Measurements from ENCODE around the gene MMD.
A peak's percentile ranks its signal among the peaks of the same experiment; 100 is the strongest.
"Not testable (repeated sequence)": the region's sequence is repeated elsewhere in the genome, so short reads cannot be mapped to it uniquely, and the experiment has no call there.

MMD gene, protein sequence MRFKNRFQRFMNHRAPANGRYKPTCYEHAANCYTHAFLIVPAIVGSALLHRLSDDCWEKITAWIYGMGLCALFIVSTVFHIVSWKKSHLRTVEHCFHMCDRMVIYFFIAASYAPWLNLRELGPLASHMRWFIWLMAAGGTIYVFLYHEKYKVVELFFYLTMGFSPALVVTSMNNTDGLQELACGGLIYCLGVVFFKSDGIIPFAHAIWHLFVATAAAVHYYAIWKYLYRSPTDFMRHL

DNA sequence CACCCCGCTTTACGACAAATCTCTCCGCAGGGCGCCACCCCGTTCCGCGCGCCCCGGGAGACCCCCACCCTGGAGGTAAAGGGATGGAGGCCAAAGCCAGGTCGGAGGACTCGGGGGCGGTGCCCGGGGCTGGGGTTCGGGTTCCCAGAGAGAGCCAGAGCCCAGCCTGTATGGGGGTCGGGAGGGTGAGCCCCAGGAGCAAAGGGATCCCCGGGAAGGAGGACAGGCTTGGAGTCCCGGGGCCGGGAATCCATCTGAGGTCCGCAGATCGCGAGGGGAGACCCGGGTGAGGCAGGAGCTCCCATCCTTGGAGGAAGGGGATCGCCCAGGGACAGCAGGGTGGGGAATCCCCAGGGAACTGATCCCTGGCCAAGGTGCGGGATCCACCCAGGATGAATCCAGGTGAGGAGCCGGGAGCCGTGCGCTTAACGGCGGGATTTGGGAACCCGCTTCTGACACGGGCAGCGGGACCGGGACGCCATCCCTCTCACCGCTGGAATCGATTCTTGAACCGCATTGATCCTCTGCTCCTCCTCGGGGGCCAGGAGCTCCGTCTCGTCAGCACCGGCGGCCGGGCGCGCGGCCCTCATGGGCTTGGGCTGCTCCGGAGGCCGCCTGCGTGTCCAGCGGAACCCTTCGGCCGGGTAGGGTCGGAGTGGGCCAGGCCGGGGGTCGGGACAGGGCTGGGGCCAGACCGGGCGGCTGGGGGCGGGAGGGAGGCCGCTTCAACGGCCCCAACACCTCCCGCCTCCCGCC is at the start of gene MMD:
Gene MMD, minus strand, starts transcription at position 657 of the 756 bp plus-strand sequence. Its CDS starts 140 bp downstream, at position 517.
- DNase-seq (ENCODE audit: low read depth, low spot score), result no peak
- in situ Hi-C loops (cut with HindIII; ENCODE audit: low sequenced_read_pairs), result no loop called here
- peak within 1 kb of the TSS; percentile 85 for H3K4me3 ChIP-seq (ENCODE audit: low read depth, low read length)
- TF ChIP-seq, protein P1, sequence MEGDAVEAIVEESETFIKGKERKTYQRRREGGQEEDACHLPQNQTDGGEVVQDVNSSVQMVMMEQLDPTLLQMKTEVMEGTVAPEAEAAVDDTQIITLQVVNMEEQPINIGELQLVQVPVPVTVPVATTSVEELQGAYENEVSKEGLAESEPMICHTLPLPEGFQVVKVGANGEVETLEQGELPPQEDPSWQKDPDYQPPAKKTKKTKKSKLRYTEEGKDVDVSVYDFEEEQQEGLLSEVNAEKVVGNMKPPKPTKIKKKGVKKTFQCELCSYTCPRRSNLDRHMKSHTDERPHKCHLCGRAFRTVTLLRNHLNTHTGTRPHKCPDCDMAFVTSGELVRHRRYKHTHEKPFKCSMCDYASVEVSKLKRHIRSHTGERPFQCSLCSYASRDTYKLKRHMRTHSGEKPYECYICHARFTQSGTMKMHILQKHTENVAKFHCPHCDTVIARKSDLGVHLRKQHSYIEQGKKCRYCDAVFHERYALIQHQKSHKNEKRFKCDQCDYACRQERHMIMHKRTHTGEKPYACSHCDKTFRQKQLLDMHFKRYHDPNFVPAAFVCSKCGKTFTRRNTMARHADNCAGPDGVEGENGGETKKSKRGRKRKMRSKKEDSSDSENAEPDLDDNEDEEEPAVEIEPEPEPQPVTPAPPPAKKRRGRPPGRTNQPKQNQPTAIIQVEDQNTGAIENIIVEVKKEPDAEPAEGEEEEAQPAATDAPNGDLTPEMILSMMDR (IDR thresholded peaks at IDR 0.05; ENCODE audit: low read depth, low read length), result no peak

DNA sequence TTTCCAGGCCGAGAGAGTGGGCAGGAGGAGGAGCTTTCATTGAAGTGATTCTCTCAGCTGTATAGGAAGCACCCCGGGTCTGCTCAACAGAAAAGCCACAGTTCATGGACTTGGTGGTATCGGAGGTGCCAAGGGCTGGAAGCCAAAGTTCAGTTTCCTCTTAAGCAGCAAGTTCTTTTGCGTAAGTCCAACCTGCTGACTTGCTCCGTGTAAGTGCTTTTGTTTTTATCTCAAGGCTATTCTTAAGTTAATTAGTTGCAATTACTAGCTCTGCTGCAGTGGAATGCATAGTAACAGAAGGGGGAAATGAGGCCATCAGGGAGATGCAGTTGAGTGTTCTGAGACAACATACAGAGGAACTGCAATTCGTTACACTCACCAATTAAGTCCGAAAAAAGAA is 45.0 kb upstream of the MMD start:
- in situ Hi-C loops (cut with HindIII; ENCODE audit: low sequenced_read_pairs), result no loop called here
- DNase-seq (ENCODE audit: low read depth, low spot score), result no peak
- TF ChIP-seq, protein P1 (IDR thresholded peaks at IDR 0.05; ENCODE audit: low read depth, low read length), result no peak
- no peak overlapping the region for H3K4me3 ChIP-seq (ENCODE audit: low read depth, low read length)

DNA sequence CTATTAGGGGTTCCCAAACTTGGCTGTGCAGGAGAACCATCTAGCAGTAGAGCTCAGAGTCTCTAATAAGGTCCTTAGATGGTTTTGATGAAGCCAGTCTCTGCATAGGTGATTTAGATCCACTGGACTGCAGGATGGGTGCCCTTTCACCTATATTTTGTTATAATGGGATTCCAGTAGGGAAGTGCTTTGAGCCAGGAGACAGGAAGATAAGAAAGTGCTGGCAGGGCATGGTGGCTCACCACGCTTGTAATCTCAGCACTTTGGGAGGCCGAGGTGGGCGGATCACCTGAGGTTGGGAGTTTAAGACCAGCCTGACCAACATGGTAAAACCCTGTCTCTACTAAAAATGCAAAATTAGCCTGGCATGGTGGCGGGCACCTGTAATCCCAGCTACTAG is 44.1 kb upstream of the MMD start:
- in situ Hi-C loops (cut with HindIII; ENCODE audit: low sequenced_read_pairs); H3K4me3 ChIP-seq (ENCODE audit: low read depth, low read length); DNase-seq (ENCODE audit: low read depth, low spot score): not testable (repeated sequence)

DNA sequence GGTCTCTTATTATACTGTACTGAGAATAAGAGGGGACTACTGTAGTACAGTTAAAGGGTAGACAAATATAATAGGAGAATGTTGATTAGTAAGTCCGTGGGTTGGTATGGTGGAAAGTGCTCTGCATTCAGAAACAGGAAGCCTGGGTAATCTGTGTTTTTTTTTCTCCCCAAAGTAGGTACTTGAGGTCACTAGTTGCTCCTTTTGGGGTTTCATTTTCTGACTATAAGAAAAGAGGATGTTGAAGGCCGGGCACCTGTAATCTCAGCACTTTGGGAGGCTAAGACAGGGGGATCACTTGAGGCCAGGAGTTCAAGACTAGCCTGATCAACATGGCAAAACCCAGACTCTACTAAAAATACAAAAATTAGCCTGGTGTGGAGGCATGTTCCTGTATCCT is 42.0 kb upstream of the MMD start:
- TF ChIP-seq, protein P1 (IDR thresholded peaks at IDR 0.05; ENCODE audit: low read depth, low read length), result no peak
- in situ Hi-C loops (cut with HindIII; ENCODE audit: low sequenced_read_pairs), result no loop called here
- H3K4me3 ChIP-seq (ENCODE audit: low read depth, low read length), result no peak overlapping the region
- DNase-seq (ENCODE audit: low read depth, low spot score), result no peak

DNA sequence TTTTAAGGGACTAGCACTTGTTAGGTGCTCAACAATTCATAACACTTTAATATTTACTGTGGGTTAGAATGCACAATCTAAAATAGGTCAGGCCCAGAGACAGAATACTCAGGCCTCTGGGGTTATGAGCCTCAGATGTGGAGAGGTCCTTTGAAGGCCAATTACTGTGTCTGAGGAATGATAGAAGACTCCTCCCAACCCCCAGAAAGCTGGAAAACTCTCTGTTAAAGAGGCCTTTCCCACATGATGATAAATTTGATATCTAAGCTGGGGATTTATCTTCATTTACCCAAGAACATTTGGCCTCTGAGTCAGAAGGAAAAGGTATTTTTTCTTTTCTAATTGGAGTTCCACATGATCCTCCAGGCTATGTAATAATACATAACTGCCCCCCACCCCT is 41.1 kb upstream of the MMD start:
- H3K4me3 ChIP-seq (ENCODE audit: low read depth, low read length), result no peak overlapping the region
- TF ChIP-seq, protein P1 (IDR thresholded peaks at IDR 0.05; ENCODE audit: low read depth, low read length), result no peak
- no peak for DNase-seq (ENCODE audit: low read depth, low spot score)
- in situ Hi-C loops (cut with HindIII; ENCODE audit: low sequenced_read_pairs), result no loop called here

DNA sequence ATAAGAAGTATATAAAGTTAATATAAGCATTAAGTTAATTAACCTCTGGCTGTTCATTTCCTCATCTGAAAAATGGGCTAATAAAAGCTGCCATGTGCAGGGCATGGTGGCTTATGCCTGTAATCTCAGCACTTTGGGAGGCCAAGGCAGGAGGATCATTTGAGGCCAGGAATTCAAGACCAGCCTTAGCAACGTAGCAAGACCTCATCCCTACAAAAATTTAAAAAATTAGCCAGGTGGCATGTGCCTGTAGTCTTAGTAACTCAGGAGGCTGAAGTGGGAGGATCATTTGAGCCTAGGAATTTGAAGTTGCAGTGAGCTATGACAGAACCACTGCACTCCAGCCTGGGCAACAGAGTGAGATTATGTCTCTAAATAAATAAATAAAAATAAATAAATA is 40.6 kb upstream of the MMD start:
- TF ChIP-seq, protein P1 (IDR thresholded peaks at IDR 0.05; ENCODE audit: low read depth, low read length), result no peak
- no peak for DNase-seq (ENCODE audit: low read depth, low spot score)
- in situ Hi-C loops (cut with HindIII; ENCODE audit: low sequenced_read_pairs), result no loop called here
- no peak overlapping the region for H3K4me3 ChIP-seq (ENCODE audit: low read depth, low read length)

DNA sequence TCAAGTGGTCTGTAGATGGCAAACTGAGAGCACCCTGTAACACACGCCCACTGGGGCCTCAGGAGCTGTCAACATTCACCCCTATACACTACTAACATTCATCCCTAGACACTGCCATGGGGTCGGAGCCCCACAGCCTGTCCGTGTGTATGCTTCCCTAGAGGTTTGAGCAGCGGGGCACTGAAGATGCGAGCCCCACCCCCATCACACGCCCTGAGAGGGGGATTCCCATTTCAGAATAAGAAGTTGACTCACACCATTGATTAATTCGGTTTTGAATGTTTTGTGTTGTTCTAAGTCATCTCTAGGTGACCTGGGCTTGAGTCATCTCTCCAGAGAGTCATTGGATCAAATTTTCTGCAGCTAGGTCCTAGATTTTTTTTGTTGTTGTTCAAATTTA is 37.3 kb upstream of the MMD start:
- TF ChIP-seq, protein P1 (IDR thresholded peaks at IDR 0.05; ENCODE audit: low read depth, low read length), result no peak
- H3K4me3 ChIP-seq (ENCODE audit: low read depth, low read length), result no peak overlapping the region
- in situ Hi-C loops (cut with HindIII; ENCODE audit: low sequenced_read_pairs), result no loop called here
- DNase-seq (ENCODE audit: low read depth, low spot score), result peak; percentile 80
